ENCODE data around the gene ALDH1A2. TPM values are rescaled to one million over a fixed set of nuclear protein-coding genes. Genes with fewer than 3 reads are reported as not detected.
A peak's percentile ranks its signal among the peaks of the same experiment; 100 is the strongest.
"Not testable (repeated sequence)": the region's sequence is repeated elsewhere in the genome, so short reads cannot be mapped to it uniquely, and the experiment has no call there.

The ALDH1A2 gene
- total and polyA plus RNA-seq, 8 donors: 1.6 to 6.6 (median 3.4) TPM

- Histone ChIP-seq H3K36me3 (no peaks in the 10 kb centered on the region), H3K4me1 (no peaks in the 10 kb centered on the region), H3K27me3 (no peaks in the 10 kb centered on the region), H3K27ac (no peak overlapping the region), H3K9me3 (no peaks in the 10 kb centered on the region), H3K4me3 (no peak overlapping the region)
- TF ChIP-seq, protein P1, sequence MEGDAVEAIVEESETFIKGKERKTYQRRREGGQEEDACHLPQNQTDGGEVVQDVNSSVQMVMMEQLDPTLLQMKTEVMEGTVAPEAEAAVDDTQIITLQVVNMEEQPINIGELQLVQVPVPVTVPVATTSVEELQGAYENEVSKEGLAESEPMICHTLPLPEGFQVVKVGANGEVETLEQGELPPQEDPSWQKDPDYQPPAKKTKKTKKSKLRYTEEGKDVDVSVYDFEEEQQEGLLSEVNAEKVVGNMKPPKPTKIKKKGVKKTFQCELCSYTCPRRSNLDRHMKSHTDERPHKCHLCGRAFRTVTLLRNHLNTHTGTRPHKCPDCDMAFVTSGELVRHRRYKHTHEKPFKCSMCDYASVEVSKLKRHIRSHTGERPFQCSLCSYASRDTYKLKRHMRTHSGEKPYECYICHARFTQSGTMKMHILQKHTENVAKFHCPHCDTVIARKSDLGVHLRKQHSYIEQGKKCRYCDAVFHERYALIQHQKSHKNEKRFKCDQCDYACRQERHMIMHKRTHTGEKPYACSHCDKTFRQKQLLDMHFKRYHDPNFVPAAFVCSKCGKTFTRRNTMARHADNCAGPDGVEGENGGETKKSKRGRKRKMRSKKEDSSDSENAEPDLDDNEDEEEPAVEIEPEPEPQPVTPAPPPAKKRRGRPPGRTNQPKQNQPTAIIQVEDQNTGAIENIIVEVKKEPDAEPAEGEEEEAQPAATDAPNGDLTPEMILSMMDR (IDR thresholded peaks at IDR 0.05): no peak
- DNase-seq (no peak), FAIRE-seq (no peak), ATAC-seq (no peak)
- intact Hi-C loops (cut with DNase I): no loop called here
- 71 to 81% methylated on average over 3 of the region's 3 CpGs for WGBS, 2 donors
These were observed 17.2 kb downstream of the ALDH1A2 start for GRCh38 chr15:58048261-58048660.

- no peak overlapping the region for H3K27ac ChIP-seq
- TF ChIP-seq, protein P1 (IDR thresholded peaks at IDR 0.05): no peak
- no peaks in the 10 kb centered on the region for H3K27me3 ChIP-seq
- DNase-seq (no peak), ATAC-seq (peak in 1 of 4 donors; percentile 31), FAIRE-seq (no peak)
- intact Hi-C loops (cut with DNase I): no loop called here
- 34 to 36% methylated on average over 2 of the region's 2 CpGs for WGBS, 2 donors
- no peak overlapping the region for H3K4me3 ChIP-seq
- no peaks in the 10 kb centered on the region for H3K9me3 ChIP-seq
- H3K4me1 ChIP-seq: no peaks in the 10 kb centered on the region
- H3K36me3 ChIP-seq: no peaks in the 10 kb centered on the region
These were observed 18.4 kb downstream of the ALDH1A2 start for GRCh38 chr15:58047149-58047548.

- ATAC-seq (peak in 1 of 4 donors; percentile 36), DNase-seq (no peak), FAIRE-seq (no peak)
- Histone ChIP-seq H3K36me3 (no peaks in the 10 kb centered on the region), H3K27ac (no peak overlapping the region), H3K4me1 (no peaks in the 10 kb centered on the region), H3K4me3 (no peak overlapping the region), H3K27me3 (peaks cover 0 to 4% (median 0%) of the 10 kb centered on the region in 4 donors), H3K9me3 (no peaks in the 10 kb centered on the region)
- WGBS, 2 donors: 38 to 46% methylated on average over 1 of the region's 1 CpG
- intact Hi-C loops (cut with DNase I): no loop called here
- TF ChIP-seq, protein P1 (IDR thresholded peaks at IDR 0.05): no peak
These were observed 19.0 kb downstream of the ALDH1A2 start for GRCh38 chr15:58046467-58046866.

- H3K4me1 ChIP-seq; H3K27ac ChIP-seq; H3K27me3 ChIP-seq; DNase-seq; H3K36me3 ChIP-seq; FAIRE-seq; ATAC-seq; intact Hi-C loops (cut with DNase I); H3K9me3 ChIP-seq; H3K4me3 ChIP-seq: not testable (repeated sequence)
- 85 to 93% methylated on average over 7 of the region's 7 CpGs for WGBS, 2 donors
These were observed 20.1 kb downstream of the ALDH1A2 start for GRCh38 chr15:58045376-58045775.

DNA sequence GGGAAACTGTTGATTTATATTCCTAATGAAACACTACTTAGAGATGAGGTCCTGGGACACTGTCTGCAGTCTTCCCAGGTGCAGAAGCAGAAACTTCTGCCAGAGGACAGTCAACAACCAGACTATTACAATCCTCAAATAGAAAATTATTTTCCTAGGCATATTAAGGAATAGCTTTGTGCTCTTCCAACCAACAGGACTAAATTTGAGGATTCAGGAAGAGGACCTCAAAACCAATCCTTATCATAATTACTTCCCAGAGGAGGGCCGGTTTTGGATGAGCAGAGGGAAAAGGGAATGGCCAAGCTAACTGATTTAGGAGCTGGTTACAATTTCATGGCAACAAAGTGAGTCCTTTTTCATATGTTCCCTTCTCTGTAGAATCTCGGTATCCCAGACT lies 21.0 kb downstream of the ALDH1A2 start:
- no peak overlapping the region for H3K27ac ChIP-seq
- ATAC-seq (no peak), DNase-seq (no peak), FAIRE-seq (no peak)
- WGBS, 2 donors: 58 to 64% methylated on average over 2 of the region's 2 CpGs
- intact Hi-C loops (cut with DNase I): no loop called here
- no peak overlapping the region for H3K4me3 ChIP-seq
- H3K36me3 ChIP-seq: no peaks in the 10 kb centered on the region
- H3K9me3 ChIP-seq: no peaks in the 10 kb centered on the region
- no peaks in the 10 kb centered on the region for H3K4me1 ChIP-seq
- H3K27me3 ChIP-seq: peaks cover 0 to 4% (median 0%) of the 10 kb centered on the region in 4 donors
- TF ChIP-seq, protein P1 (IDR thresholded peaks at IDR 0.05): no peak
